Measurements from ENCODE around the gene LDHAL6A.

Gene LDHAL6A

GRCh38 chr11:18491924-18492323, 36.3 kb downstream of the LDHAL6A start:
- DNase-seq = no peak

- DNase-seq = no peak
Observed at GRCh38 chr11:18492888-18493287, 37.2 kb downstream of the LDHAL6A start.

- no peak for DNase-seq
Observed at GRCh38 chr11:18493310-18493709, 37.7 kb downstream of the LDHAL6A start.

- no peak for DNase-seq
Observed at GRCh38 chr11:18495271-18495670, 39.6 kb downstream of the LDHAL6A start.

GRCh38 chr11:18495703-18496102, 40.0 kb downstream of the LDHAL6A start:
- no peak for DNase-seq

GRCh38 chr11:18498039-18498438, 42.4 kb downstream of the LDHAL6A start:
- no peak for DNase-seq

GRCh38 chr11:18501629-18502028, 46.0 kb downstream of the LDHAL6A start:
- no peak for DNase-seq

- DNase-seq = no peak
Observed at GRCh38 chr11:18502352-18502751, 46.7 kb downstream of the LDHAL6A start.

GRCh38 chr11:18521122-18521521, 65.5 kb downstream of the LDHAL6A start:
- DNase-seq = no peak

- DNase-seq = no peak
Observed at GRCh38 chr11:18522388-18522787, 66.7 kb downstream of the LDHAL6A start.

GRCh38 chr11:18523084-18523483, 67.4 kb downstream of the LDHAL6A start:
- no peak for DNase-seq

- no peak for DNase-seq
Observed at GRCh38 chr11:18524248-18524647, 68.6 kb downstream of the LDHAL6A start.

GRCh38 chr11:18526130-18526520, 70.5 kb downstream of the LDHAL6A start:
- no peak for DNase-seq

GRCh38 chr11:18526521-18527296, 71.1 kb downstream of the LDHAL6A start, which contains the start of gene TSG101:
TSS of gene TSG101 (minus strand) at chr11:18526942. CDS start at chr11:18526816, 126 bp downstream.
- peak; percentile 93 for DNase-seq

GRCh38 chr11:18527512-18527911, 71.9 kb downstream of the LDHAL6A start:
- no peak for DNase-seq
